ENCODE measurements around the gene PRG3. TPM values are rescaled to one million over a fixed set of nuclear protein-coding genes. Genes with fewer than 3 reads are reported as not detected.

The PRG3 gene
- total RNA-seq, 1 experiment from 2014 or later = not detected

DNA sequence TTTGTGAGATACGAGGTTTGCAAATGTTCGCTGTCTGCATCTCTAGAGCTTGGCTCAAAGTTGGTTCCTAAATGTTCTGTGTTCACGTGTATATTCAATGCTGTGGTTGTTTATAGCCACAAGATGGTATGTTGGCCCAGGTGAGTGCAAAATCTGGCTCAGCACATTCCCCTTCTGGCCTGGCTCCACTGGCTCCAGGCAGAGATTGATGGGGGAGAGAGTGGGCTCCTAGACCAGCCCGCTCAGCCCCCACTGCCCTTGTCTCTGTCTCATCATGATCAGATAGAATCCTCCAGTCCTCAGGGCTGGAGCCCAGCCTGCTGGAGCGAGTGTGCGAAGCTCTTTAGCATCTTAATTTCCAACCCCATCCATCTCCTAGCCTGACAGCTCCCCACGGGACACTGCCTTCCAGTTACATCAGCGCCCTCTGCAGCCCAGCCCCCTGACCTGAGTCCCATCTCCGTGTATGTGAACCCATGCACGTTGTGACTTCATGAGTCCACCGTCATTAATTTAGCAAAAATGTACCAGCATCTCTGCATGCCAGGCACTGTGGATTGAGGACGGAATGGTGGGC, 40.8 kb downstream of the PRG3 start:
- Histone ChIP-seq H3K9me3 (ENCODE audit: control insufficient read depth, insufficient read depth, low read depth, low read length) (no peaks in the 10 kb centered on the region), H3K27ac (ENCODE audit: low read length) (no peak overlapping the region), H3K36me3 (ENCODE audit: control insufficient read depth, insufficient read depth, low read length) (no peaks in the 10 kb centered on the region; the same call in 1 of the 2 replicates), H3K4me1 (ENCODE audit: control insufficient read depth, insufficient read depth, low read length) (peaks cover 6% of the 10 kb centered on the region), H3K4me3 (ENCODE audit: low read depth in 2 of 2, low read length in 2 of 2) (no peak overlapping the region), H3K27me3 (ENCODE audit: control insufficient read depth, insufficient read depth, low read length) (no peaks in the 10 kb centered on the region)
- DNase-seq (ENCODE audit: low read depth, low spot score) (no peak), ATAC-seq (no peak)
- no TSS peak for BruUV-seq (replicated peaks)
- ChIA-PET CTCF (no interaction called here), POLR2A (no interaction called here)
- TF ChIP-seq, protein P1, sequence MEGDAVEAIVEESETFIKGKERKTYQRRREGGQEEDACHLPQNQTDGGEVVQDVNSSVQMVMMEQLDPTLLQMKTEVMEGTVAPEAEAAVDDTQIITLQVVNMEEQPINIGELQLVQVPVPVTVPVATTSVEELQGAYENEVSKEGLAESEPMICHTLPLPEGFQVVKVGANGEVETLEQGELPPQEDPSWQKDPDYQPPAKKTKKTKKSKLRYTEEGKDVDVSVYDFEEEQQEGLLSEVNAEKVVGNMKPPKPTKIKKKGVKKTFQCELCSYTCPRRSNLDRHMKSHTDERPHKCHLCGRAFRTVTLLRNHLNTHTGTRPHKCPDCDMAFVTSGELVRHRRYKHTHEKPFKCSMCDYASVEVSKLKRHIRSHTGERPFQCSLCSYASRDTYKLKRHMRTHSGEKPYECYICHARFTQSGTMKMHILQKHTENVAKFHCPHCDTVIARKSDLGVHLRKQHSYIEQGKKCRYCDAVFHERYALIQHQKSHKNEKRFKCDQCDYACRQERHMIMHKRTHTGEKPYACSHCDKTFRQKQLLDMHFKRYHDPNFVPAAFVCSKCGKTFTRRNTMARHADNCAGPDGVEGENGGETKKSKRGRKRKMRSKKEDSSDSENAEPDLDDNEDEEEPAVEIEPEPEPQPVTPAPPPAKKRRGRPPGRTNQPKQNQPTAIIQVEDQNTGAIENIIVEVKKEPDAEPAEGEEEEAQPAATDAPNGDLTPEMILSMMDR (IDR thresholded peaks at IDR 0.05) = peak; percentile 35; the same call in 1 of the 2 replicates
- no peak for TF ChIP-seq POLR2AphosphoS5 (IDR thresholded peaks at IDR 0.05; ENCODE audit: low read depth, low read length)
- intact Hi-C loops (cut with micrococcal nuclease; ENCODE audit: unreplicated experiment) (loop anchor here (10.0 kb wide), 1 partner anchor 225 kb away; the partner anchor contains the start of gene UBE2L6), in situ Hi-C loops (cut with HindIII; ENCODE audit: low pct_unique_long_range_greater_than_20kb, low sequenced_read_pairs) (no loop called here)

DNA sequence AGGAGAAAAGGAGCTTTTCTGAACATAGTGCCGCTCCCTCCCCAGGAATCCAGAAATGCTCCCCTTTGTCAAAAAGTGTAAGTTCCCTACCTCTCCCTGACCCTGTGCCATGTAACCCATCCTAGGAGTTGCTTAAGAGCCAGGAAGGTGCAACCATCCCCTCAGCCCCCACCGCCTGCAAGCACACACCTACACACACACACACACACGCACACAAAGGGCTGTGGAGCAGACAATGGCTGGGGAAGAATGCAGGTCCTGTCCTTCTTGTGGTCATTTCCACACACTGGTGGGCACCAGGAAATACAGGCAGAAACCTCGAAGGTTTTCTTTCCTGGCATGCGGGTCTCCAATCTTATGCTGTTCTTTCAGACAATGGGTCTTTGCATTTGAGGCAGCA, 41.6 kb downstream of the PRG3 start:
- Histone ChIP-seq H3K4me1 (ENCODE audit: control insufficient read depth, insufficient read depth, low read length) (peaks cover 13% of the 10 kb centered on the region), H3K27me3 (ENCODE audit: control insufficient read depth, insufficient read depth, low read length) (no peaks in the 10 kb centered on the region), H3K4me3 (ENCODE audit: low read depth in 2 of 2, low read length in 2 of 2) (no peak overlapping the region), H3K27ac (ENCODE audit: low read length) (no peak overlapping the region), H3K9me3 (ENCODE audit: control insufficient read depth, insufficient read depth, low read depth, low read length) (no peaks in the 10 kb centered on the region), H3K36me3 (ENCODE audit: control insufficient read depth, insufficient read depth, low read length) (no peaks in the 10 kb centered on the region; the same call in 1 of the 2 replicates)
- no peak for TF ChIP-seq SIN3A (IDR thresholded peaks at IDR 0.05; ENCODE audit: borderline replicate concordance, insufficient read depth, low read depth, low read length)
- TF ChIP-seq POLR2AphosphoS5 (IDR thresholded peaks at IDR 0.05; ENCODE audit: low read depth, low read length) = no peak
- TF ChIP-seq, protein P1 (IDR thresholded peaks at IDR 0.05) = no peak
- no peak for TF ChIP-seq TCF7L2 (IDR thresholded peaks at IDR 0.05; ENCODE audit: low read depth, low read length)
- TF ChIP-seq, protein P2, sequence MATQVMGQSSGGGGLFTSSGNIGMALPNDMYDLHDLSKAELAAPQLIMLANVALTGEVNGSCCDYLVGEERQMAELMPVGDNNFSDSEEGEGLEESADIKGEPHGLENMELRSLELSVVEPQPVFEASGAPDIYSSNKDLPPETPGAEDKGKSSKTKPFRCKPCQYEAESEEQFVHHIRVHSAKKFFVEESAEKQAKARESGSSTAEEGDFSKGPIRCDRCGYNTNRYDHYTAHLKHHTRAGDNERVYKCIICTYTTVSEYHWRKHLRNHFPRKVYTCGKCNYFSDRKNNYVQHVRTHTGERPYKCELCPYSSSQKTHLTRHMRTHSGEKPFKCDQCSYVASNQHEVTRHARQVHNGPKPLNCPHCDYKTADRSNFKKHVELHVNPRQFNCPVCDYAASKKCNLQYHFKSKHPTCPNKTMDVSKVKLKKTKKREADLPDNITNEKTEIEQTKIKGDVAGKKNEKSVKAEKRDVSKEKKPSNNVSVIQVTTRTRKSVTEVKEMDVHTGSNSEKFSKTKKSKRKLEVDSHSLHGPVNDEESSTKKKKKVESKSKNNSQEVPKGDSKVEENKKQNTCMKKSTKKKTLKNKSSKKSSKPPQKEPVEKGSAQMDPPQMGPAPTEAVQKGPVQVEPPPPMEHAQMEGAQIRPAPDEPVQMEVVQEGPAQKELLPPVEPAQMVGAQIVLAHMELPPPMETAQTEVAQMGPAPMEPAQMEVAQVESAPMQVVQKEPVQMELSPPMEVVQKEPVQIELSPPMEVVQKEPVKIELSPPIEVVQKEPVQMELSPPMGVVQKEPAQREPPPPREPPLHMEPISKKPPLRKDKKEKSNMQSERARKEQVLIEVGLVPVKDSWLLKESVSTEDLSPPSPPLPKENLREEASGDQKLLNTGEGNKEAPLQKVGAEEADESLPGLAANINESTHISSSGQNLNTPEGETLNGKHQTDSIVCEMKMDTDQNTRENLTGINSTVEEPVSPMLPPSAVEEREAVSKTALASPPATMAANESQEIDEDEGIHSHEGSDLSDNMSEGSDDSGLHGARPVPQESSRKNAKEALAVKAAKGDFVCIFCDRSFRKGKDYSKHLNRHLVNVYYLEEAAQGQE (IDR thresholded peaks at IDR 0.05; ENCODE audit: insufficient read depth in 1 of 2, low read depth in 2 of 2, low read length in 1 of 2) = no peak
- intact Hi-C loops (cut with micrococcal nuclease; ENCODE audit: unreplicated experiment) = no loop called here
- DNase-seq (ENCODE audit: low read depth, low spot score) = no peak
- in situ Hi-C loops (cut with HindIII; ENCODE audit: low pct_unique_long_range_greater_than_20kb, low sequenced_read_pairs) = no loop called here
- BruUV-seq (replicated peaks) = no TSS peak
- POLR2A ChIA-PET = no interaction called here
- no peak for ATAC-seq
- CTCF ChIA-PET = no interaction called here

Measured in Panc1 (cell line).